Subcutaneous adipose tissue (tissue), 4 donors: ENCODE results near the gene S100A13. TPM values are rescaled to one million over a fixed set of nuclear protein-coding genes. Genes with fewer than 3 reads are reported as not detected.

Source experiments
- CTCF ChIP-seq: fragments of 450-650 bp; IDR thresholded peaks from one replicate; pipeline ENCODE4 v1.5.1; 2016; ENCODE audit warnings: low read depth, mild to moderate bottlenecking, control low read depth, antibody characterized with exemption, moderate library complexity
- total RNA-seq, 4 donors: library from RNA; depleted of rRNA; stranded (reverse); fragments of >200 nt; gene quantifications; one replicate each; pipeline ENCODE4 v1.1.0, GENCODE V29; 2016

The S100A13 gene
- total RNA-seq, 4 donors from 2014 or later = 142 to 282 (median 278) TPM

- no peak for TF ChIP-seq CTCF
Measured at GRCh38 chr1:153633754-153634665, 6.7 kb upstream of the S100A13 start, which contains the start of gene CHTOP. Gene CHTOP, plus strand, starts transcription at chr1:153634066. Its CDS starts 2,523 bp downstream, at chr1:153636589.

- TF ChIP-seq CTCF = no peak
Measured at GRCh38 chr1:153633161-153633753, 6.0 kb upstream of the S100A13 start.

GRCh38 chr1:153631047-153632022 is 4.0 kb upstream of the S100A13 start:
- no peak for TF ChIP-seq CTCF

- no peak for TF ChIP-seq CTCF
Measured at GRCh38 chr1:153630384-153630783, 3.1 kb upstream of the S100A13 start.

- no peak for TF ChIP-seq CTCF
Measured at GRCh38 chr1:153629971-153630370, 2.7 kb upstream of the S100A13 start.

GRCh38 chr1:153629343-153629665 is 2.0 kb upstream of the S100A13 start:
- no peak for TF ChIP-seq CTCF
